Colonic mucosa (tissue), 4 donors: ENCODE measurements around the gene POU2F2. TPM values are rescaled to one million over a fixed set of nuclear protein-coding genes. Genes with fewer than 3 reads are reported as not detected.

Source experiments
- DNase-seq: peaks from one replicate; pipeline ENCODE4 v3.0.0-alpha.2; 2020
- H3K27ac ChIP-seq: fragments of 200-600 bp; one replicate; pipeline ENCODE4 v1.8.0; 2021
- H3K27me3 ChIP-seq: fragments of 200-600 bp; one replicate; pipeline ENCODE4 v1.8.0; 2021
- H3K36me3 ChIP-seq: fragments of 200-600 bp; one replicate; pipeline ENCODE4 v1.8.0; 2021
- H3K4me1 ChIP-seq: fragments of 200-600 bp; one replicate; pipeline ENCODE4 v1.8.0; 2021; ENCODE audit warnings: mild to moderate bottlenecking
- H3K4me3 ChIP-seq: fragments of 200-600 bp; one replicate; pipeline ENCODE4 v1.8.0; 2021
- H3K9ac ChIP-seq, 2 donors: one replicate each; pipeline ENCODE4 v1.7.0; 2013; ENCODE audit warnings: control low read depth in 2 of 2, low read depth in 2 of 2, low read length in 2 of 2
- H3K9me3 ChIP-seq: fragments of 200-600 bp; one replicate; pipeline ENCODE4 v1.8.0; 2021
- CTCF ChIP-seq: fragments of 200-600 bp; IDR thresholded peaks from one replicate; pipeline ENCODE4 v1.8.0; 2022; ENCODE audit warnings: antibody characterized with exemption, mild to moderate bottlenecking
- intact Hi-C: fragments of 100-400 bp; cut with DNase I; formaldehyde crosslinking; loops from one replicate; pipeline ENCODE4 v1.14.1; 2022
- total RNA-seq, 2 donors: library from RNA; stranded (reverse); fragmentation: NEBNext Ultra II Directional in 1 of 2; extraction: Animal tissue kit (Norgen Biotek cat#: 25700) in 1 of 2; gene quantifications; one replicate each; pipeline ENCODE4 v1.2.1, GENCODE V29; 2021
- donor health status: healthy.
- donor health status: DM: no; HTN: no; CAD: no.
- donor health status: DM: no; HTN: no; CAD: no.

The POU2F2 gene
- total RNA-seq, 2 donors from 2014 or later: 2.1 to 4.0 TPM

GRCh38 chr19:42150911-42151361 is 18.7 kb upstream of the POU2F2 start:
- intact Hi-C loops: no loop called here
- DNase-seq: no peak
- H3K9ac ChIP-seq: no peak overlapping the region
- no peaks in the 10 kb centered on the region for H3K36me3 ChIP-seq
- H3K4me3 ChIP-seq: no peak overlapping the region
- no peak for TF ChIP-seq CTCF
- no peaks in the 10 kb centered on the region for H3K9me3 ChIP-seq
- H3K4me1 ChIP-seq: no peaks in the 10 kb centered on the region
- H3K27me3 ChIP-seq: no peaks in the 10 kb centered on the region
- H3K27ac ChIP-seq: no peak overlapping the region

GRCh38 chr19:42150364-42150763 is 18.1 kb upstream of the POU2F2 start:
- H3K36me3 ChIP-seq: no peaks in the 10 kb centered on the region
- H3K4me3 ChIP-seq: no peak overlapping the region
- no peaks in the 10 kb centered on the region for H3K27me3 ChIP-seq
- no peak overlapping the region for H3K27ac ChIP-seq
- no peak overlapping the region for H3K9ac ChIP-seq
- TF ChIP-seq CTCF: no peak
- no peaks in the 10 kb centered on the region for H3K9me3 ChIP-seq
- intact Hi-C loops: no loop called here
- no peaks in the 10 kb centered on the region for H3K4me1 ChIP-seq
- no peak for DNase-seq

GRCh38 chr19:42149447-42150202 is 17.4 kb upstream of the POU2F2 start:
- Histone ChIP-seq H3K27ac (no peak overlapping the region), H3K9ac (no peak overlapping the region), H3K4me1 (no peaks in the 10 kb centered on the region), H3K4me3 (no peak overlapping the region), H3K36me3 (no peaks in the 10 kb centered on the region), H3K27me3 (no peaks in the 10 kb centered on the region), H3K9me3 (no peaks in the 10 kb centered on the region)
- intact Hi-C loops: no loop called here
- DNase-seq: no peak
- no peak for TF ChIP-seq CTCF

GRCh38 chr19:42148266-42148665 is 16.0 kb upstream of the POU2F2 start:
- Histone ChIP-seq H3K27me3 (no peaks in the 10 kb centered on the region), H3K4me1 (no peaks in the 10 kb centered on the region)
- intact Hi-C loops: no loop called here

More at GRCh38 chr19:42148266-42148665, 16.0 kb upstream of the POU2F2 start:
- Histone ChIP-seq H3K9ac (no peak overlapping the region), H3K36me3 (no peaks in the 10 kb centered on the region), H3K27ac (no peak overlapping the region), H3K9me3 (no peaks in the 10 kb centered on the region), H3K4me3 (no peak overlapping the region)
- DNase-seq: no peak
- TF ChIP-seq CTCF: no peak
